H1 (cell line): ENCODE results near the gene RAB3GAP2. TPM values are rescaled to one million over a fixed set of nuclear protein-coding genes. Genes with fewer than 3 reads are reported as not detected.

Experiments used
- CTCF ChIA-PET: fragments of 300-600 bp; sonication (Branson Sonifier 250); formaldehyde crosslinking; loops from one replicate; lab custom pipeline; 2021; ENCODE audit not compliant: partially characterized antibody; lab: Charles Lee
- POLR2A ChIA-PET: fragments of 300-600 bp; sonication (Branson Sonifier 250); formaldehyde crosslinking; loops from one replicate; lab custom pipeline; 2021; ENCODE audit warnings: inconsistent platforms; ENCODE audit not compliant: partially characterized antibody; lab: Charles Lee
- DNase-seq, 2 experiments: peaks; one replicate each; pipeline versions ENCODE4 v3.0.0 to v3.0.0-alpha.2; 2010 to 2022; ENCODE audit warnings: low spot score in 2 of 2, low read depth in 1 of 2, mixed read lengths in 1 of 2
- FAIRE-seq: peaks from 2 replicates; lab custom pipeline; 2011; peaks lifted over from hg19 to GRCh38; lab: Jason Lieb, UNC
- H2AFZ ChIP-seq: 2 replicates; pipeline ENCODE4 v1.8.1; 2012; ENCODE audit warnings: low read length, inconsistent platforms
- H2AK5ac ChIP-seq: 2 replicates; pipeline ENCODE4 v1.6.1; 2013; ENCODE audit warnings: low read depth, low read length
- H2BK120ac ChIP-seq: replicated peaks from 2 replicates; pipeline ENCODE3; 2013; ENCODE audit warnings: low read depth, low read length, inconsistent platforms
- H2BK12ac ChIP-seq: 2 replicates; pipeline ENCODE4 v1.6.1; 2013; ENCODE audit warnings: low read depth, low read length
- H2BK15ac ChIP-seq: 2 replicates; pipeline ENCODE4 v1.6.1; 2013; ENCODE audit warnings: low read length
- H2BK20ac ChIP-seq: 2 replicates; pipeline ENCODE4 v1.6.1; 2013; ENCODE audit warnings: low read length
- H2BK5ac ChIP-seq: 2 replicates; pipeline ENCODE4 v1.6.1; 2013; ENCODE audit warnings: low read depth, low read length
- H3K14ac ChIP-seq: 2 replicates; pipeline ENCODE4 v1.6.1; 2013; ENCODE audit warnings: inconsistent platforms; ENCODE audit not compliant: insufficient read length
- H3K18ac ChIP-seq: 2 replicates; pipeline ENCODE4 v1.6.1; 2013; ENCODE audit warnings: low read length; ENCODE audit errors: extremely low read depth
- H3K23ac ChIP-seq: 2 replicates; pipeline ENCODE4 v1.6.1; 2013; ENCODE audit warnings: inconsistent platforms; ENCODE audit not compliant: insufficient read length
- H3K23me2 ChIP-seq: 2 replicates; pipeline ENCODE4 v1.6.1; 2013; ENCODE audit warnings: low read depth, low read length
- H3K27ac ChIP-seq: 2 replicates; pipeline ENCODE4 v1.6.1; 2011; ENCODE audit warnings: low read depth, low read length, inconsistent platforms
- H3K27me3 ChIP-seq, 4 experiments: replicated peaks in 1 of 4; 1 replicate in 1 of 4; 2 replicates in 3 of 4; pipeline versions ENCODE4 v1.6.1 to v1.8.1; 2011 to 2013; ENCODE audit warnings: low read length in 3 of 4, mild to moderate bottlenecking in 3 of 4, inconsistent platforms in 2 of 4, mixed read lengths in 2 of 4, moderate library complexity in 1 of 4; ENCODE audit not compliant: control insufficient read depth in 3 of 4, insufficient read depth in 3 of 4; ENCODE audit errors: extremely low read depth in 1 of 4
- H3K36me3 ChIP-seq, 4 experiments: 2 replicates each; pipeline versions ENCODE4 v1.6.1 to v1.8.1; 2011 to 2013; ENCODE audit warnings: mild to moderate bottlenecking in 4 of 4, low read length in 3 of 4, moderate library complexity in 2 of 4, control low read depth in 1 of 4, inconsistent platforms in 1 of 4; ENCODE audit not compliant: insufficient read depth in 4 of 4, control insufficient read depth in 2 of 4
- H3K4ac ChIP-seq: replicated peaks from 2 replicates; pipeline ENCODE3; 2013; ENCODE audit warnings: low read length, low read depth, mixed read lengths, inconsistent platforms; ENCODE audit not compliant: insufficient read length
- H3K4me1 ChIP-seq, 4 experiments: replicated peaks in 1 of 4; 1 replicate in 1 of 4; 2 replicates in 3 of 4; pipeline versions ENCODE4 v1.6.1 to v1.8.1; 2011 to 2013; ENCODE audit warnings: low read length in 3 of 4, inconsistent platforms in 2 of 4, mixed read lengths in 1 of 4; ENCODE audit not compliant: insufficient read depth in 4 of 4, control insufficient read depth in 3 of 4
- H3K4me2 ChIP-seq, 2 experiments: 2 replicates each; pipeline versions ENCODE4 v1.6.1 to v1.8.1; 2011 to 2013; ENCODE audit warnings: low read depth in 2 of 2, low read length in 2 of 2, control low read depth in 1 of 2, inconsistent platforms in 1 of 2, mild to moderate bottlenecking in 1 of 2; ENCODE audit not compliant: insufficient read depth in 1 of 2
- H3K4me3 ChIP-seq, 4 experiments: fragments of 200-600, 300-600 bp in 1 of 4; sonication (generic), shearing (Covaris generic), sonication (Bioruptor Twin) in 1 of 4; 2 replicates each; pipeline versions ENCODE4 v1.5.1 to v1.8.1; 2011 to 2016; ENCODE audit warnings: low read length in 4 of 4, low read depth in 3 of 4, control low read depth in 2 of 4, inconsistent platforms in 2 of 4, mild to moderate bottlenecking in 2 of 4, mixed read lengths in 1 of 4, moderate library complexity in 1 of 4; ENCODE audit not compliant: insufficient read depth in 2 of 4; ENCODE audit errors: extremely low read depth in 1 of 4
- H3K56ac ChIP-seq: replicated peaks from 2 replicates; pipeline ENCODE3; 2013; ENCODE audit warnings: low read depth, mild to moderate bottlenecking, mixed read lengths, low read length, inconsistent platforms; ENCODE audit not compliant: insufficient read length
- H3K79me1 ChIP-seq: 2 replicates; pipeline ENCODE4 v1.6.1; 2013; ENCODE audit warnings: low read depth, low read length, control low read depth
- H3K79me2 ChIP-seq, 2 experiments: 2 replicates each; pipeline versions ENCODE4 v1.6.1 to v1.8.1; 2012 to 2013; ENCODE audit warnings: low read length in 2 of 2, mild to moderate bottlenecking in 2 of 2, inconsistent platforms in 1 of 2; ENCODE audit not compliant: insufficient read depth in 2 of 2, control insufficient read depth in 1 of 2
- H3K9ac ChIP-seq, 4 experiments: replicated peaks in 1 of 4; 1 replicate in 1 of 4; 2 replicates in 3 of 4; pipeline versions ENCODE4 v1.6.1 to v1.8.1; 2011 to 2013; ENCODE audit warnings: low read depth in 3 of 4, low read length in 3 of 4, control low read depth in 2 of 4, mild to moderate bottlenecking in 2 of 4, moderate library complexity in 2 of 4, inconsistent platforms in 1 of 4; ENCODE audit errors: extremely low read depth in 1 of 4
- H3K9me3 ChIP-seq, 2 experiments: 2 replicates each; pipeline versions ENCODE4 v1.6.1 to v1.8.1; 2012 to 2013; ENCODE audit warnings: mild to moderate bottlenecking in 2 of 2, moderate library complexity in 2 of 2, control low read depth in 1 of 2, inconsistent platforms in 1 of 2, low read depth in 1 of 2, low read length in 1 of 2, mixed read lengths in 1 of 2; ENCODE audit not compliant: insufficient read depth in 2 of 2
- H4K20me1 ChIP-seq, 2 experiments: replicated peaks in 1 of 2; 2 replicates each; pipeline versions ENCODE3 to v1.8.1; 2011 to 2013; ENCODE audit warnings: inconsistent platforms in 2 of 2, low read length in 2 of 2, mild to moderate bottlenecking in 1 of 2; ENCODE audit not compliant: insufficient read depth in 2 of 2, control insufficient read depth in 1 of 2
- H4K5ac ChIP-seq: 2 replicates; pipeline ENCODE4 v1.6.1; 2013; ENCODE audit warnings: low read length, low read depth, mixed read lengths, inconsistent platforms; ENCODE audit not compliant: insufficient read length
- H4K8ac ChIP-seq: 2 replicates; pipeline ENCODE4 v1.8.0; 2013; ENCODE audit warnings: mild to moderate bottlenecking, moderate library complexity, low read length, inconsistent platforms; ENCODE audit not compliant: insufficient read depth; ENCODE audit errors: extremely low read depth
- H4K91ac ChIP-seq: replicated peaks from 2 replicates; pipeline ENCODE3; 2013; ENCODE audit warnings: low read length, mixed read lengths, inconsistent platforms; ENCODE audit not compliant: insufficient read length
- ATF3 ChIP-seq: IDR thresholded peaks from 2 replicates; pipeline ENCODE4 v1.6.1; 2011; ENCODE audit warnings: low read depth, mild to moderate bottlenecking, low read length; ENCODE audit not compliant: insufficient read depth
- EGR1 ChIP-seq: IDR thresholded peaks from 2 replicates; pipeline ENCODE4 v1.6.1; 2011; ENCODE audit warnings: low read depth, low read length, borderline replicate concordance
- EZH2 ChIP-seq: fragments of 200-600 bp; sonication (generic); IDR thresholded peaks from 2 replicates; pipeline ENCODE4 v1.7.1; 2012; ENCODE audit warnings: low read depth, mild to moderate bottlenecking, moderate library complexity, low read length, inconsistent platforms; ENCODE audit not compliant: severe bottlenecking
- GABPA ChIP-seq: IDR thresholded peaks from 2 replicates; pipeline ENCODE4 v1.6.1; 2011; ENCODE audit warnings: mild to moderate bottlenecking, low read length, moderate library complexity, borderline replicate concordance; ENCODE audit not compliant: insufficient read depth
- HDAC6 ChIP-seq: IDR thresholded peaks from one replicate; pipeline ENCODE4 v1.7.1; 2012; ENCODE audit warnings: low read depth, mild to moderate bottlenecking, inconsistent platforms, low read length, moderate library complexity
- NANOG ChIP-seq: IDR thresholded peaks from 2 replicates; pipeline ENCODE4 v1.6.1; 2011; ENCODE audit warnings: low read length, low read depth, mild to moderate bottlenecking, inconsistent platforms; ENCODE audit not compliant: insufficient read depth, poor library complexity, severe bottlenecking
- POLR2A ChIP-seq, 2 experiments: IDR thresholded peaks; 1 replicate in 1 of 2; 2 replicates in 1 of 2; pipeline ENCODE4 v1.6.1; 2011; ENCODE audit warnings: low read depth in 2 of 2, low read length in 2 of 2, mild to moderate bottlenecking in 2 of 2; ENCODE audit errors: control extremely low read depth in 1 of 2
- RAD21 ChIP-seq, 2 experiments: IDR thresholded peaks in 1 of 2; conservative IDR thresholded peaks in 1 of 2; 2 replicates each; pipeline ENCODE4 v1.6.1; 2011; ENCODE audit warnings: low read depth in 2 of 2, low read length in 2 of 2, improper control_type of control experiment in 1 of 2, inconsistent platforms in 1 of 2, mild to moderate bottlenecking in 1 of 2, moderate library complexity in 1 of 2
- RXRA ChIP-seq: IDR thresholded peaks from 2 replicates; pipeline ENCODE4 v1.6.1; 2011; ENCODE audit warnings: low read depth, mild to moderate bottlenecking, low read length, moderate library complexity; ENCODE audit not compliant: insufficient read depth
- SRF ChIP-seq: IDR thresholded peaks from 2 replicates; pipeline ENCODE4 v1.6.1; 2011; ENCODE audit warnings: mild to moderate bottlenecking, low read depth, low read length, moderate library complexity
- TAF1 ChIP-seq: IDR thresholded peaks from 2 replicates; pipeline ENCODE4 v1.6.1; 2011; ENCODE audit warnings: mild to moderate bottlenecking, low read depth, low read length
- TAF7 ChIP-seq: optimal IDR thresholded peaks from 2 replicates; pipeline ENCODE3; 2011; ENCODE audit warnings: low read depth, mild to moderate bottlenecking, inconsistent platforms, low read length, moderate library complexity, borderline replicate concordance
- TCF12 ChIP-seq: IDR thresholded peaks from 2 replicates; pipeline ENCODE4 v1.6.1; 2011; ENCODE audit warnings: low read depth, mild to moderate bottlenecking, low read length
- WGBS, 2 experiments: shearing (Covaris generic) in 1 of 2; methylation state at CpG; one replicate each; pipeline versions ENCODE4 v1.1.6 to v1.1.7; 2013 to 2015; ENCODE audit warnings: low lambda C conversion rate in 2 of 2, mixed read lengths in 2 of 2, inconsistent platforms in 1 of 2, low coverage in 1 of 2, missing lambda C conversion rate in 1 of 2; ENCODE audit not compliant: insufficient replicate concordance in 2 of 2, insufficient coverage in 1 of 2, insufficient read length in 1 of 2; ENCODE audit errors: extremely low coverage in 1 of 2, missing lambda C conversion rate in 1 of 2; 5-methylcytosine and 5-hydroxymethylcytosine counted together
- polyA plus RNA-seq, 7 experiments: library from polyadenylated mRNA; depleted of rRNA in 3 of 7; stranded (reverse) in 5 of 7; unstranded in 2 of 7; fragments of >200 nt in 5 of 7; fragments of 200-250 nt in 2 of 7; gene quantifications; 1 replicate in 5 of 7; 2 replicates in 1 of 7; 4 replicates in 1 of 7; pipeline versions ENCODE4 v1.2.1 to v1.2.3, GENCODE V29; 2011 to 2013; ENCODE audit warnings: missing spikeins in 2 of 7, mixed read lengths in 2 of 7
- total RNA-seq: library from RNA; stranded (reverse); fragmentation: NEBNext Ultra II Directional; extraction: Animal tissue kit (Norgen Biotek cat#: 25700); gene quantifications from 2 replicates; pipeline ENCODE4 v1.2.1, GENCODE V29; 2021

Gene RAB3GAP2
- total and polyA plus RNA-seq, 2 of the 8 experiments (the other 6 are each of a cell fraction or from before 2014, with no cell fraction given) = 19.7 to 52.7 TPM

- ChIA-PET CTCF (interaction anchor here (1.1 kb wide), 1 partner anchor 13 kb away, joined by 3 read pairs; no protein-coding TSS in a partner anchor), POLR2A (no interaction called here)
- Histone ChIP-seq H3K4me2 (no peak overlapping the region), H2BK20ac (no peak overlapping the region), H3K36me3 (peaks cover 0 to 12% (median under 1%) of the 10 kb centered on the region in 4 experiments; a peak in 3 of 8 replicates), H3K9me3 (peaks cover 5 to 8% of the 10 kb centered on the region in 2 experiments; a peak in 2 of 4 replicates), H4K20me1 (peaks cover 0 to 1% of the 10 kb centered on the region in 2 experiments), H3K4me1 (peaks cover 0 to 3% (median 0%) of the 10 kb centered on the region in 4 experiments; a peak in 1 of 7 replicates), H3K14ac (no peak overlapping the region), H4K91ac (no peak overlapping the region), H3K27ac (no peak overlapping the region), H2BK5ac (no peak overlapping the region), H3K4me3 (no peak overlapping the region), H3K23me2 (no peaks in the 10 kb centered on the region), H2AFZ (no peak overlapping the region), H3K18ac (no peak overlapping the region), H4K8ac (no peak overlapping the region), H3K9ac (no peak overlapping the region), H2BK12ac (no peak overlapping the region), H3K79me1 (no peaks in the 10 kb centered on the region), H3K27me3 (no peaks in the 10 kb centered on the region), H3K4ac (no peak overlapping the region), H3K56ac (no peak overlapping the region), H3K79me2 (peaks cover 0 to 74% of the 10 kb centered on the region in 2 experiments; a peak in 3 of 4 replicates), H2BK120ac (no peak overlapping the region), H4K5ac (no peak overlapping the region), H3K23ac (no peak overlapping the region), H2BK15ac (no peak overlapping the region), H2AK5ac (no peak overlapping the region)
- no peak for DNase-seq
- FAIRE-seq = no peak
- 95% methylated on average over 2 of the region's 2 CpGs; no CpG with 5 or more reads in 1 of the 2 experiments for WGBS, 2 experiments
- TF ChIP-seq EZH2 (no peak), RAD21 (IDR thresholded peaks at IDR 0.05 in 1 of 2, conservative IDR thresholded peaks at IDR 0.05 in 1 of 2; ENCODE audit: low read depth in 2 of 2, low read length in 2 of 2) (no peak), POLR2A (IDR thresholded peaks at IDR 0.05; ENCODE audit: control extremely low read depth in 1 of 2, low read depth in 2 of 2, low read length in 2 of 2) (no peak), TAF7 (no peak), SRF (no peak), HDAC6 (no peak), TAF1 (no peak), TCF12 (no peak), NANOG (no peak), GABPA (no peak), RXRA (no peak), ATF3 (no peak), EGR1 (no peak)
Measured at GRCh38 chr1:220243947-220244346, 28.3 kb downstream of the RAB3GAP2 start.
